H9 (cell line): ENCODE measurements around the gene SLC6A15. TPM values are rescaled to one million over a fixed set of nuclear protein-coding genes. Genes with fewer than 3 reads are reported as not detected.

ENCODE experiments used
- DNase-seq: peaks from one replicate; pipeline ENCODE4 v3.0.0-alpha.2; 2017
- H2AFZ ChIP-seq: one replicate; pipeline ENCODE4 v1.6.1; 2013; ENCODE audit warnings: mild to moderate bottlenecking, low read length, control low read depth, moderate library complexity
- H2AK5ac ChIP-seq: 2 replicates; pipeline ENCODE4 v1.6.1; 2013; ENCODE audit warnings: low read length, control low read depth, mixed read lengths; ENCODE audit not compliant: insufficient read length
- H2BK120ac ChIP-seq: one replicate; pipeline ENCODE4 v1.6.1; 2013; ENCODE audit warnings: low read depth, mild to moderate bottlenecking, low read length, control low read depth, inconsistent platforms; ENCODE audit not compliant: poor library complexity, severe bottlenecking
- H2BK12ac ChIP-seq: 2 replicates; pipeline ENCODE4 v1.6.1; 2013; ENCODE audit warnings: low read length, control low read depth, mixed read lengths, low read depth; ENCODE audit not compliant: insufficient read length
- H2BK15ac ChIP-seq: 2 replicates; pipeline ENCODE4 v1.6.1; 2013; ENCODE audit warnings: low read depth, low read length, control low read depth
- H2BK20ac ChIP-seq: one replicate; pipeline ENCODE4 v1.6.1; 2013; ENCODE audit warnings: low read depth, mild to moderate bottlenecking, low read length, control low read depth, inconsistent platforms; ENCODE audit not compliant: poor library complexity, severe bottlenecking
- H2BK5ac ChIP-seq: 2 replicates; pipeline ENCODE4 v1.6.1; 2013; ENCODE audit warnings: low read length, control low read depth, mixed read lengths; ENCODE audit not compliant: insufficient read length
- H3K14ac ChIP-seq: 2 replicates; pipeline ENCODE4 v1.6.1; 2013; ENCODE audit warnings: low read length, control low read depth; ENCODE audit not compliant: insufficient read depth
- H3K18ac ChIP-seq: 2 replicates; pipeline ENCODE4 v1.6.1; 2013; ENCODE audit warnings: low read depth, mild to moderate bottlenecking, mixed read lengths, low read length, control low read depth; ENCODE audit not compliant: insufficient read length
- H3K23ac ChIP-seq: 2 replicates; pipeline ENCODE4 v1.6.1; 2013; ENCODE audit warnings: low read length, control low read depth, mixed read lengths, low read depth; ENCODE audit not compliant: insufficient read length
- H3K23me2 ChIP-seq: 2 replicates; pipeline ENCODE4 v1.6.1; 2013; ENCODE audit warnings: low read depth, mild to moderate bottlenecking, mixed read lengths, low read length, control low read depth; ENCODE audit not compliant: insufficient read length, poor library complexity, severe bottlenecking
- H3K27ac ChIP-seq: 2 replicates; pipeline ENCODE4 v1.5.1; 2013; ENCODE audit warnings: low read length, control low read depth, mixed read lengths, low read depth; ENCODE audit not compliant: insufficient read length
- H3K27me3 ChIP-seq: 2 replicates; pipeline ENCODE4 v1.6.1; 2013; ENCODE audit warnings: low read length, control low read depth, inconsistent platforms; ENCODE audit not compliant: insufficient read depth
- H3K4ac ChIP-seq: 2 replicates; pipeline ENCODE4 v1.6.1; 2013; ENCODE audit warnings: low read depth, mild to moderate bottlenecking, control low read depth, inconsistent platforms, low read length, moderate library complexity
- H3K4me1 ChIP-seq: 2 replicates; pipeline ENCODE4 v1.6.1; 2013; ENCODE audit warnings: low read length, control low read depth, inconsistent platforms; ENCODE audit not compliant: insufficient read depth
- H3K4me2 ChIP-seq: 2 replicates; pipeline ENCODE4 v1.6.1; 2013; ENCODE audit warnings: low read length, control low read depth, mixed read lengths; ENCODE audit not compliant: insufficient read length, insufficient read depth
- H3K56ac ChIP-seq: 2 replicates; pipeline ENCODE4 v1.6.1; 2013; ENCODE audit warnings: low read depth, mild to moderate bottlenecking, mixed read lengths, low read length, control low read depth; ENCODE audit not compliant: insufficient read length
- H3K79me1 ChIP-seq: 2 replicates; pipeline ENCODE4 v1.6.1; 2013; ENCODE audit warnings: low read depth, mild to moderate bottlenecking, moderate library complexity, low read length, control low read depth, inconsistent platforms; ENCODE audit not compliant: insufficient read depth, poor library complexity, severe bottlenecking
- H3K79me2 ChIP-seq: 2 replicates; pipeline ENCODE4 v1.6.1; 2013; ENCODE audit warnings: low read length, control low read depth, inconsistent platforms; ENCODE audit not compliant: insufficient read depth
- H3K9ac ChIP-seq: 2 replicates; pipeline ENCODE4 v1.6.1; 2013; ENCODE audit warnings: low read length, control low read depth, mixed read lengths; ENCODE audit not compliant: insufficient read length; ENCODE audit errors: extremely low read depth
- H3K9me3 ChIP-seq: one replicate; pipeline ENCODE4 v1.6.1; 2013; ENCODE audit warnings: low read depth, low read length, inconsistent platforms; ENCODE audit not compliant: control insufficient read depth
- H3T11ph ChIP-seq: one replicate; pipeline ENCODE4 v1.6.1; 2013; ENCODE audit warnings: mild to moderate bottlenecking, low read length, control low read depth, inconsistent platforms
- H4K20me1 ChIP-seq: one replicate; pipeline ENCODE4 v1.6.1; 2013; ENCODE audit not compliant: control insufficient read depth, insufficient read length, insufficient read depth
- H4K5ac ChIP-seq: 2 replicates; pipeline ENCODE4 v1.6.1; 2013; ENCODE audit warnings: low read depth, mild to moderate bottlenecking, mixed read lengths, low read length, control low read depth; ENCODE audit not compliant: insufficient read length
- H4K8ac ChIP-seq: replicated peaks from 2 replicates; pipeline ENCODE4 v1.6.1; 2013; ENCODE audit warnings: low read length, control low read depth, mixed read lengths, low read depth; ENCODE audit not compliant: insufficient read length
- H4K91ac ChIP-seq: 2 replicates; pipeline ENCODE4 v1.6.1; 2013; ENCODE audit warnings: low read depth, mild to moderate bottlenecking, moderate library complexity, mixed read lengths, low read length, control low read depth; ENCODE audit not compliant: insufficient read length
- H3K27ac Mint-ChIP-seq, 3 experiments: 2 replicates in 2 of 3; 3 replicates in 1 of 3; pipeline ENCODE4 v1.8.0; 2020 to 2021; ENCODE audit warnings: mixed read lengths in 3 of 3, mild to moderate bottlenecking in 1 of 3, moderate library complexity in 1 of 3
- H3K27me3 Mint-ChIP-seq: 2 replicates; pipeline ENCODE4 v1.8.0; 2021; ENCODE audit warnings: low read depth, mild to moderate bottlenecking, moderate library complexity, mixed read lengths
- H3K36me3 Mint-ChIP-seq, 3 experiments: 2 replicates in 2 of 3; 3 replicates in 1 of 3; pipeline ENCODE4 v1.8.0; 2020 to 2021; ENCODE audit warnings: low read depth in 3 of 3, mixed read lengths in 3 of 3; ENCODE audit not compliant: insufficient read depth in 1 of 3
- H3K4me1 Mint-ChIP-seq, 2 experiments: 2 replicates each; pipeline ENCODE4 v1.8.0; 2020; ENCODE audit warnings: mixed read lengths in 2 of 2
- H3K4me3 Mint-ChIP-seq, 2 experiments: 2 replicates in 1 of 2; 3 replicates in 1 of 2; pipeline ENCODE4 v1.8.0; 2020 to 2021; ENCODE audit warnings: mild to moderate bottlenecking in 2 of 2, mixed read lengths in 2 of 2, moderate library complexity in 1 of 2
- H3K9me3 Mint-ChIP-seq, 2 experiments: 2 replicates in 1 of 2; 3 replicates in 1 of 2; pipeline ENCODE4 v1.8.0; 2020; ENCODE audit warnings: mild to moderate bottlenecking in 2 of 2, mixed read lengths in 2 of 2, moderate library complexity in 1 of 2
- WGBS: extraction: QIAGEN DNeasy Blood & Tissue Kit; methylation state at CpG from one replicate; pipeline ENCODE4 v1.1.7; 2013; ENCODE audit warnings: missing lambda C conversion rate, low lambda C conversion rate, mixed read lengths; ENCODE audit not compliant: insufficient read length; ENCODE audit errors: extremely low coverage; 5-methylcytosine and 5-hydroxymethylcytosine counted together
- total RNA-seq: library from RNA; stranded (reverse); gene quantifications from 2 replicates; pipeline ENCODE4 v1.2.1, GENCODE V29; 2021
- TF ChIP-seq, protein P1 (sequence below): fragments of 200-600 bp; sonication (generic); conservative IDR thresholded peaks from 3 replicates; pipeline ENCODE4 v1.8.0; 2021; ENCODE audit warnings: antibody characterized with exemption, mild to moderate bottlenecking

Gene SLC6A15
- total RNA-seq, 1 experiment from 2014 or later, result 12.9 TPM

DNA sequence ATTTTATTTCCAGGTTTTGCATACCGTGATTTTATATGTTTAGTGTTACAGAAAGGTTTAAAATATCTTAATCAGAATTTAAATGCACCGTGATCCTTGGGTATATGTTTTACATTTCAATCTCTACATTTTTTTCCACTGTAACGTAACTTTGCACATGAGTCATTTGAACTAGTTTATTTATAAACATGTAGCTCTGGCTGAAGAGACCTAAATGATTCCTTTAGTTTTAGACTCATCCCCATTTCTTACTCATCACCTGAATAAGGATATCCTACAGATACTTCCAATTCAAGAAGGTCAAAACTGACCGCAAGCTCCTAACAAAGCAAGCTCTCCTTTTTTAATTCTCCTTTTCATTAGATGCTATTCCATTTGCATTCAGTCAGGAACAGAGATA lies 42.7 kb upstream of the SLC6A15 start:
- no peak for DNase-seq

More for the DNA sequence above, 42.7 kb upstream of the SLC6A15 start:
- Histone ChIP-seq H3K79me1 (no peaks in the 10 kb centered on the region), H3K4me1 (no peaks in the 10 kb centered on the region), H3K79me2 (no peaks in the 10 kb centered on the region), H4K8ac (no peak overlapping the region), H3K18ac (no peak overlapping the region), H3K4me2 (no peak overlapping the region), H3K14ac (no peak overlapping the region), H3K9me3 (no peaks in the 10 kb centered on the region), H2BK20ac (no peak overlapping the region), H2AK5ac (no peak overlapping the region), H3K27me3 (no peaks in the 10 kb centered on the region), H3K56ac (no peak overlapping the region), H2AFZ (no peak overlapping the region), H3K9ac (no peak overlapping the region), H2BK15ac (no peak overlapping the region), H3T11ph (no peak overlapping the region), H4K91ac (no peak overlapping the region), H2BK5ac (no peak overlapping the region), H3K27ac (no peak overlapping the region), H2BK120ac (no peak overlapping the region), H3K23ac (no peak overlapping the region), H3K4ac (no peak overlapping the region), H4K5ac (no peak overlapping the region), H3K23me2 (no peaks in the 10 kb centered on the region), H4K20me1 (no peaks in the 10 kb centered on the region), H2BK12ac (no peak overlapping the region)
- Mint-ChIP-seq H3K4me3 (no peak overlapping the region), H3K9me3 (no peaks in the 10 kb centered on the region), H3K4me1 (no peaks in the 10 kb centered on the region), H3K27ac (no peak overlapping the region), H3K36me3 (no peaks in the 10 kb centered on the region), H3K27me3 (no peaks in the 10 kb centered on the region)
- no CpG with 5 or more reads among the region's 4 CpGs for WGBS
- TF ChIP-seq, protein P1, sequence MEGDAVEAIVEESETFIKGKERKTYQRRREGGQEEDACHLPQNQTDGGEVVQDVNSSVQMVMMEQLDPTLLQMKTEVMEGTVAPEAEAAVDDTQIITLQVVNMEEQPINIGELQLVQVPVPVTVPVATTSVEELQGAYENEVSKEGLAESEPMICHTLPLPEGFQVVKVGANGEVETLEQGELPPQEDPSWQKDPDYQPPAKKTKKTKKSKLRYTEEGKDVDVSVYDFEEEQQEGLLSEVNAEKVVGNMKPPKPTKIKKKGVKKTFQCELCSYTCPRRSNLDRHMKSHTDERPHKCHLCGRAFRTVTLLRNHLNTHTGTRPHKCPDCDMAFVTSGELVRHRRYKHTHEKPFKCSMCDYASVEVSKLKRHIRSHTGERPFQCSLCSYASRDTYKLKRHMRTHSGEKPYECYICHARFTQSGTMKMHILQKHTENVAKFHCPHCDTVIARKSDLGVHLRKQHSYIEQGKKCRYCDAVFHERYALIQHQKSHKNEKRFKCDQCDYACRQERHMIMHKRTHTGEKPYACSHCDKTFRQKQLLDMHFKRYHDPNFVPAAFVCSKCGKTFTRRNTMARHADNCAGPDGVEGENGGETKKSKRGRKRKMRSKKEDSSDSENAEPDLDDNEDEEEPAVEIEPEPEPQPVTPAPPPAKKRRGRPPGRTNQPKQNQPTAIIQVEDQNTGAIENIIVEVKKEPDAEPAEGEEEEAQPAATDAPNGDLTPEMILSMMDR, result no peak
